ES-I3 (cell line): ENCODE data around the gene THY1.

Experiments
- H3K36me3 ChIP-seq: 2 replicates; pipeline ENCODE4 v1.6.1; 2013; ENCODE audit warnings: mild to moderate bottlenecking, low read length, control low read depth, moderate library complexity; ENCODE audit not compliant: insufficient read depth
- H3K4me1 ChIP-seq: 2 replicates; pipeline ENCODE4 v1.6.1; 2013; ENCODE audit warnings: mild to moderate bottlenecking, control low read depth, low read length; ENCODE audit not compliant: insufficient read depth
- H3K9ac ChIP-seq: 2 replicates; pipeline ENCODE4 v1.6.1; 2013; ENCODE audit warnings: low read depth, mild to moderate bottlenecking, low read length, moderate library complexity
- H3K9me3 ChIP-seq: 2 replicates; pipeline ENCODE4 v1.6.1; 2013; ENCODE audit warnings: mild to moderate bottlenecking, low read length, moderate library complexity; ENCODE audit not compliant: control insufficient read depth, insufficient read depth

THY1 gene

DNA sequence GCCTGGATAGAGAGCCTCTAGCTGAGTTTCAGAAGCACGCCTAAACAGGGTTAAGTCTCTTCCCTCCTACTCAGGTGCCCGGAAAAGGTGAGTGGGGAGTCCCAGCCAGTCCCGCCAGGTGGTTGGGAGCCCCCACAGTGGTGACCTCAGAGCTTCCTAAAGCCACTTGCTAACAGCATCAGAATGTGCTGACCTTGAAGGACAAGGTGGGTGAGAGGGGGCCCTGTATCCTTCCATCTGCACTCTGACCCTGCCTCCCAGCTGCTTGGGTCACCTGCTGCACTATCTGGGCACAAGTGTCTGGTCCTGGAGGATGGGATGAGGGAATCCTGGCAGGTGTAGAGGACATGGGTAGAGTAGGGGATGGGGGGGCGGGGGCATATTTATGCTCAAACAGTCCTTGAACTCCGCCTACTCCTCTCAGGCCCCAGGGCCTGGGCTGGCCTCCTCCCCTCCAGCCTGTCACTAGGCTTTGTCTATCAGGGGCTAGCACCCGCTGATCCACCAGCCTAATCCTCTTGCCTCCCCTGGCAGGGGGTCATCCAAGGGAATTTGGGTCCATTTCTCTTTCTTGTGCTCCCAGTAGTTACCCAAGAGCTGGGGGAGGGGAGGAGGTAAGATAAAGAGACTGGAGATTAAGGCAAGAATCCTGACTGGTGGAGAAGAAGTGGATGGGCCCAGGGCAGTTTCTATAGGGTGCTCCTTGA, 44.9 kb downstream of the THY1 start:
- Histone ChIP-seq H3K9ac (no peak overlapping the region), H3K9me3 (no peaks in the 10 kb centered on the region), H3K36me3 (no peaks in the 10 kb centered on the region), H3K4me1 (peaks cover 41% of the 10 kb centered on the region)

GRCh38 chr11:119377112-119377901, 45.7 kb downstream of the THY1 start:
- peaks cover 41% of the 10 kb centered on the region for H3K4me1 ChIP-seq
- no peaks in the 10 kb centered on the region for H3K36me3 ChIP-seq

GRCh38 chr11:119376197-119376847, 46.6 kb downstream of the THY1 start:
- Histone ChIP-seq H3K9me3 (no peaks in the 10 kb centered on the region), H3K4me1 (peaks cover 41% of the 10 kb centered on the region), H3K36me3 (no peaks in the 10 kb centered on the region), H3K9ac (no peak overlapping the region)

More at GRCh38 chr11:119377112-119377901, 45.7 kb downstream of the THY1 start:
- Histone ChIP-seq H3K9ac (no peak overlapping the region), H3K9me3 (no peaks in the 10 kb centered on the region)

DNA sequence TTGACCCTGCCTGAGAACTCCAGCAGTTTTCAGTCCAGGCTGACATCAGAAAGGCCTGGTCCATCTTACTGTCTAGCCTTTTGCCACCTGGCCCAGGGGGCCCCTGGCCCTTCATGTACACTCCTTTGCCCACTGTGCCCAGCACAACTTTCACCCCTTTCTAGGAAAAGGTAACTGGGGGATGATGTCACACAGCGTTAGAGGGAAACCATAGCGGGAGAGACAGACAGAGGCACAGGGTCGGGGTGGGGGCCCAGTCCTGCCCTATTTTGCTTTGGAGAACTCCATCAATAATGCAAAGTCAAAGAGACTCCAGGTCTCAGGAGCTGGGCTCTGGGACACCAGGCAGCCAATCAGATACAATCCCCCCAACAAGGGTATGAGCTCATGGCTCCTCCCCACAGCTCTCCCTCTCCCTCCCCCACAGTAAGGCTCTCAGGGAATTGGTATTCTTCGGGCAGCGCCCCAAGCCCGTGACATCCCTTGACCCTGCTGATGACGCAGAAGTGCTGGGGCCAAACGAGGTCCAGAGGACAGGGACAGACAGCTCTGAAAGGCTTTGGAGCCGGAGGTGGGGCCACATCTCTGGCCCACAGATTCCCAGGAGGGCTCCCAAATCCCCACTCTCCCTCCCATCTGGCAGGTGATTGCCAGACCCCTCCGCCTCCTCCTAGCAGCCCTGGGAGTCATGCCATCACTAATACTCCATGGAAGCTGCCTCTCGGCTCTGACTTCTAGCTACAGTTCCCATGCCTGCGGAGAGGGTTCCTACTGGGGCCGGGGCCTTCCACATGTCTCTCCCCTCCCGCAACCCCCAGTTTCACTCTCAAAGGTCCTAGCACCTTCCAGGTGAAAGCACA, 47.4 kb downstream of the THY1 start:
- Histone ChIP-seq H3K36me3 (no peaks in the 10 kb centered on the region), H3K9me3 (no peaks in the 10 kb centered on the region), H3K9ac (no peak overlapping the region), H3K4me1 (peaks cover 45% of the 10 kb centered on the region)

DNA sequence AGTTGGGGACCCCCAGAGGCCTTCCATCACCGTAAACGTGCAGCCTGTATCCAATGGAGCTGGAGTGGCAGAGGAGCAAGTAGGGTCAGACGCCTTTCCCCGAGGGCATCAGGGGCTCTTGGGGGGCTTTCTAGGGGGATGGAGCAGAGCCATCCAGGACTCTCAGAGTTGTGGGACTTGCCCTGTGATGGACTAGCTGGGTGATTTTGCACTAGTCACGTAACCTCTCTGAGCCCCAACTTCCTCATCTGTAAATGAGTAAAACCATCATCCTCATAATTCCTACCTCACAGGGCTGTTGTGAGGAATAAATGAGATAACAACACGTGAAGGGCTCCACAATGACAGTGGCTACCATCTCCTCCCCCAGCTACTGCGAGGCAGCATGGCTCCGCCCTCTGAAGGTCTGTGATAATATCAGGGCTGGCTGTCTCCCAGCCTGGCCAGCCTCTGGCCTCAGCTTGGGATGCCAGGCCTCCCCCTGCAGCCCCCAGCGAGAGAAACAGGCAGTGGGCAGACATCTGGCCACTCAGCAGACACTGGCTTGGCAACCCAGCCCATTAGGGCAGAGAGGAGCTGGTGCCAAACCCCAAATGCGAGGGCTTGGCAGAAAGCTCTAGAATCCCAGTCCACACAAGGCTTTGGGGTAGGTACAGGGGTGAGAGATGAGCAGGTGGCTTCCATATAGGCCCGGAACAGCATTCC, 48.2 kb downstream of the THY1 start:
- Histone ChIP-seq H3K9ac (no peak overlapping the region), H3K4me1 (peaks cover 47% of the 10 kb centered on the region), H3K36me3 (no peaks in the 10 kb centered on the region), H3K9me3 (no peaks in the 10 kb centered on the region)

GRCh38 chr11:119373921-119374631, 48.9 kb downstream of the THY1 start:
- H3K9me3 ChIP-seq: no peaks in the 10 kb centered on the region
- no peaks in the 10 kb centered on the region for H3K36me3 ChIP-seq
- H3K9ac ChIP-seq: no peak overlapping the region
- peaks cover 47% of the 10 kb centered on the region for H3K4me1 ChIP-seq

DNA sequence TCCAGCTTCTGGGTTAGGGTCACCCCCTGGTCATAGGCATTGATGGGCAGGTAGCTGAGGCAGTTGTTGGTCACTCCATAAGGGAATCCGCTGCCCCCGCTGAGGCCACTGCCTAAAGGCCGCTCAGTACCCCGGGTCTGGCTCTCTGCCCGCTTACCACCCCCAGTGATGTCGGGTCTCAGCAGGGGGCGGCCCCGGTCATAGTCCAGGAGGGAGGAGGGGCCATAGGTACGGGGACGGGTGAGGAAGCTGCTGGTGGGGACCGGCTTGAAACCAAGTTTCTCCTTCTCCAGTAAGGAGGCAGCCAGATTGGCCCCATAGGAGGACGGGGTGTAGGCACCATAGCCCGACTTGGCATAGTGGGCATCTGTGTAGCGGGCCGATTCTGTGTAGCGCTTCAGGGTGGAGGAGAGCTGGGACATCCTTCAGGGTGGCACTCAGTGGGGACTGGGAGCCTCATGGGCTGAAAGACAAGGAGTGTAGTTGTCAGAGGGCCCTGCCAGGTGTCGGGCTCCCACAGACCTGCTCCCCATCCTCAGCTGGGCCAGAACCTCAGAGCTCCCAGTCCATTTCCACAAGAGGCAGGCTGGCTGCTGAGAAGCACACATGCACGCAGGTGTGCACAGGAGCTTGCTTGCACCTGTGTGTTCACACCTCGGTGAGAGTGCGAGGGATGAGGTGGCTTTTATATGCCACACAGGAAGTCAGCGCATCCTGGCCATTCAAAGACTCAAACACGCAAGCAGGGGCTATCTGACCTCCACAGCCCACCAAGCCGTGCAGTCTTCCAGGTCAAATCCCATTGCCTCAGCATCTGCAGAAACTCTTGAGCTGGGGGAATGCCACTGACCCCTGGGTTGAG, 49.7 kb downstream of the THY1 start:
- Histone ChIP-seq H3K9me3 (no peaks in the 10 kb centered on the region), H3K4me1 (peaks cover 42% of the 10 kb centered on the region), H3K36me3 (no peaks in the 10 kb centered on the region), H3K9ac (no peak overlapping the region)

DNA sequence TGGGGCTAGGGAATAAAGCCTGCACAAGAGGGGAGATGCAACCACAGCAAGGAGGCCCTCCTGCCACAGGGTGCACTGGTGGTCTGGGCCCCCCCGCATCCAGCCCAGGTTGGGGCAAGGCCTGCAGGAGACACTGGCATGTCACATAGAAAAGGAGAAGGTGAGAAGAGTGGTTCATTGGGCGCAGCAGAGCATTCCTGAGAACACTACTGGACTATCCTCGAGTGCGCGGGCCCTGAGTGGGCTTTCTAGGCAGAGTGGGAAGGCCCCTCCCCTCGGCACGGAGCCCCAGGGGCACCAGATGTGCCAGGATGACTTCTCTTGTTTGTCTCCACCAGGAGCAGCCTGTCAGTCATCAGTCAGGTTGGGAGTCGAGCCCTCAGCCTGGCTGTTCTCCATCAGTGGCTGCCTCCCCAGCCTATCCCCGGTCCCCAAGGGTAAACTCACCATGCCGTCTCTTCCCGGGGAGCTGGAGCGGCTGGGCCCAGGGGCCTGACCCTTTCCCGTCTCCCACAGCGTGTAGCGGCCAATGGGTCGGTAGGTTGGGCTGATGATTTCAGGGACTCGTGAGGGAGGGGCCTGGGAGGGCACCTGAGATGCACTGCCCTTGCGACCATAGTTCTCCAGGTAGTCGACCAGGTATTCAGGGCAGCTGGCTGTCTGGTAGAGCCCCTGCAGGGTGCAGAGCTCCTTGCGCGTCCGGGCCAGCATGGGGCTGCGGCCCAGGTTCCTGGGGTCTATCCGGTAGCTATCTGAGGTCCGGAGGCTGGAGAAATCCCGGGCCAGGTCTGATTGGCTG, 50.5 kb downstream of the THY1 start:
- Histone ChIP-seq H3K36me3 (no peaks in the 10 kb centered on the region), H3K9ac (no peak overlapping the region), H3K4me1 (peaks cover 38% of the 10 kb centered on the region), H3K9me3 (no peaks in the 10 kb centered on the region)

- Histone ChIP-seq H3K9me3 (no peaks in the 10 kb centered on the region), H3K36me3 (no peaks in the 10 kb centered on the region), H3K9ac (no peak overlapping the region), H3K4me1 (peaks cover 37% of the 10 kb centered on the region)
Observed at GRCh38 chr11:119371778-119372182, 51.2 kb downstream of the THY1 start.

GRCh38 chr11:119371067-119371601, 51.8 kb downstream of the THY1 start:
- H3K9me3 ChIP-seq: no peaks in the 10 kb centered on the region
- H3K36me3 ChIP-seq: no peaks in the 10 kb centered on the region
- H3K9ac ChIP-seq: no peak overlapping the region
- H3K4me1 ChIP-seq: peaks cover 31% of the 10 kb centered on the region

GRCh38 chr11:119370486-119371046, 52.4 kb downstream of the THY1 start:
- H3K9ac ChIP-seq: no peak overlapping the region
- no peaks in the 10 kb centered on the region for H3K36me3 ChIP-seq
- no peaks in the 10 kb centered on the region for H3K9me3 ChIP-seq
- H3K4me1 ChIP-seq: peaks cover 25% of the 10 kb centered on the region; the same call in 1 of the 2 replicates
